CMK (cell line): ENCODE measurements around the gene PTGIR.

ENCODE experiments used
- DNase-seq: peaks from one replicate; pipeline ENCODE4 v3.0.0-alpha.2; 2010; ENCODE audit warnings: low read depth

The PTGIR gene

GRCh38 chr19:46614114-46614722 is 10.7 kb downstream of the PTGIR start:
- no peak for DNase-seq

DNA sequence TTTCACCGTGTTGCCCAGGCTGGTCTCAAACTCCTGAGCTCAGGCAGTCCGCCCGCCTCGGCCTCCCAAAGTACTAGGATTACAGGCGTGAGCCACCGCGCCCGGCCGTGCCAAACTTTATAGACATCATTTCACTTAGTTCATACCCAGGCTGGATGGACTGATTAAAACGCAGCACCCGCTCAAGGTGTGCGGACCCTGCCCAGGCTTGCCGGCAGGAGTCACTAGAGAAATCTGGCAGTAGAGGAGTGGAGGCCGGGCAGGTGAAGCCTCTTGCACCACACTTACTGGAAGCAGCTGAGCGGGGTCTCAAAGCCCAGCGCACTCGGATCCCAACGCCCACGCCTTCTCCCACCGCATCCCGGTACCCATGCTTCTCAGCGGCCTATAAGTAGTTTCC is 11.4 kb downstream of the PTGIR start:
- no peak for DNase-seq

GRCh38 chr19:46611776-46612175 is 13.1 kb downstream of the PTGIR start:
- DNase-seq: no peak

GRCh38 chr19:46610851-46611770 is 13.8 kb downstream of the PTGIR start:
- no peak for DNase-seq

- DNase-seq: no peak
These were observed 14.5 kb downstream of the PTGIR start for GRCh38 chr19:46610413-46610775.

DNA sequence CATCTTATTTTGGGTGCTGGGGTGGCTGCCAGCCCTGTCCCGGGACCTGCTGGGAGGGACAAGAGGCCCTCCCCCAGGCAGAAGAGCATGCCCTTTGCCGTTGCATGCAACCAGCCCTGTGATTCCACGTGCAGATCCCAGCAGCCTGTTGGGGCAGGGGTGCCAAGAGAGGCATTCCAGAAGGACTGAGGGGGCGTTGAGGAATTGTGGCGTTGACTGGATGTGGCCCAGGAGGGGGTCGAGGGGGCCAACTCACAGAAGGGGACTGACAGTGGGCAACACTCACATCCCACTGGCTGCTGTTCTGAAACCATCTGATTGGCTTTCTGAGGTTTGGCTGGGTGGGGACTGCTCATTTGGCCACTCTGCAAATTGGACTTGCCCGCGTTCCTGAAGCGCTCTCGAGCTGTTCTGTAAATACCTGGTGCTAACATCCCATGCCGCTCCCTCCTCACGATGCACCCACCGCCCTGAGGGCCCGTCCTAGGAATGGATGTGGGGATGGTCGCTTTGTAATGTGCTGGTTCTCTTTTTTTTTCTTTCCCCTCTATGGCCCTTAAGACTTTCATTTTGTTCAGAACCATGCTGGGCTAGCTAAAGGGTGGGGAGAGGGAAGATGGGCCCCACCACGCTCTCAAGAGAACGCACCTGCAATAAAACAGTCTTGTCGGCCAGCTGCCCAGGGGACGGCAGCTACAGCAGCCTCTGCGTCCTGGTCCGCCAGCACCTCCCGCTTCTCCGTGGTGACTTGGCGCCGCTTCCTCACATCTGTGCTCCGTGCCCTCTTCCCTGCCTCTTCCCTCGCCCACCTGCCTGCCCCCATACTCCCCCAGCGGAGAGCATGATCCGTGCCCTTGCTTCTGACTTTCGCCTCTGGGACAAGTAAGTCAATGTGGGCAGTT is 15.1 kb downstream of the PTGIR start:
- DNase-seq: no peak

- DNase-seq: no peak
These were observed 16.1 kb downstream of the PTGIR start for GRCh38 chr19:46608581-46609345.

- DNase-seq: no peak
These were observed 16.7 kb downstream of the PTGIR start for GRCh38 chr19:46608178-46608577.

DNA sequence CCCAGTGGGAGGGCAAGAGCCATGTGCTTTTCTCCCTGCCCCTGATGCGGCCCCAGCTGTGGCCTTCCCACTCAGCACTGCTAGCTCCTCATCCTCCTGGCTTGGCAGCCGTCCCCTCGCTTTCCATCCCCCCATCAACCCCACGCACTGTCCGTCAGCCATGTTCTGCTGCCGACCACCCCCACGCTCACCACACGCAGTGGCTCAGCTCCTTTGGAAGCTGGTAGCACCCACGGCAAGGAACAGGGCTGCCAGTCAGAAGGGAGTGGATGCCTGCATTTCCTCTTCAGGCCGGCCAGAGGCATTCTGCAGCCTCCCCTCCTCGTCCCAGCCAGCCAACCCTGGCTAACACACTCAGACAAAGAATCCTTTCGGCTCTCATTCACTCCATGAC is 17.4 kb downstream of the PTGIR start:
- DNase-seq: no peak

GRCh38 chr19:46606681-46607447 is 18.0 kb downstream of the PTGIR start:
- DNase-seq: no peak

GRCh38 chr19:46606019-46606418 is 18.9 kb downstream of the PTGIR start:
- DNase-seq: no peak

DNA sequence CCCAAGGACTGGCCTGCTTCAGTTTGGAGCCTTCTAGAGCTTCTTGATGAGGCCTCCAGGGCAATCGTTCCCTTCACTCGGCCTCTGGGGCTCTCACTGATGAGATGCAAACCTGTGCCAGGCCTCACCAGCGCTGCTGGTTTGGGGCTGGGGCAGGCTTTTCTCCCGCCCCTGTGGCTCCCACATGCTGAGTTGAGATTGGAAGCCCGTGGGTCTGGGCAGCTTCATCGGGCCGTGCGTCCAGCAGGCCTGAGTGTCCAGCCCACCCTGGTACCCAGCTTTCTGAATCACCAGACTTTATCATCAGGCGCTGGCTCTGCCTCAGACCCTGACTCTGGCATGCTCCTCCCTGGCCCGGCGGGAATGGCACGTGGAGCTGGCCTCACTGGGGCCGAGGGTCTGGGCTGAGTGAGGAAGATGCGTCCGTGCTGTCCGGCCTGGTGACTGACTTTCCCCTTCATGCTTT is 19.5 kb downstream of the PTGIR start:
- DNase-seq: no peak

- DNase-seq: no peak
These were observed 20.0 kb downstream of the PTGIR start for GRCh38 chr19:46604781-46605355.

- no peak for DNase-seq
These were observed 21.1 kb downstream of the PTGIR start for GRCh38 chr19:46603752-46604231.

- no peak for DNase-seq
These were observed 21.7 kb downstream of the PTGIR start for GRCh38 chr19:46603195-46603637.

GRCh38 chr19:46602392-46603194 is 22.3 kb downstream of the PTGIR start:
- no peak for DNase-seq

DNA sequence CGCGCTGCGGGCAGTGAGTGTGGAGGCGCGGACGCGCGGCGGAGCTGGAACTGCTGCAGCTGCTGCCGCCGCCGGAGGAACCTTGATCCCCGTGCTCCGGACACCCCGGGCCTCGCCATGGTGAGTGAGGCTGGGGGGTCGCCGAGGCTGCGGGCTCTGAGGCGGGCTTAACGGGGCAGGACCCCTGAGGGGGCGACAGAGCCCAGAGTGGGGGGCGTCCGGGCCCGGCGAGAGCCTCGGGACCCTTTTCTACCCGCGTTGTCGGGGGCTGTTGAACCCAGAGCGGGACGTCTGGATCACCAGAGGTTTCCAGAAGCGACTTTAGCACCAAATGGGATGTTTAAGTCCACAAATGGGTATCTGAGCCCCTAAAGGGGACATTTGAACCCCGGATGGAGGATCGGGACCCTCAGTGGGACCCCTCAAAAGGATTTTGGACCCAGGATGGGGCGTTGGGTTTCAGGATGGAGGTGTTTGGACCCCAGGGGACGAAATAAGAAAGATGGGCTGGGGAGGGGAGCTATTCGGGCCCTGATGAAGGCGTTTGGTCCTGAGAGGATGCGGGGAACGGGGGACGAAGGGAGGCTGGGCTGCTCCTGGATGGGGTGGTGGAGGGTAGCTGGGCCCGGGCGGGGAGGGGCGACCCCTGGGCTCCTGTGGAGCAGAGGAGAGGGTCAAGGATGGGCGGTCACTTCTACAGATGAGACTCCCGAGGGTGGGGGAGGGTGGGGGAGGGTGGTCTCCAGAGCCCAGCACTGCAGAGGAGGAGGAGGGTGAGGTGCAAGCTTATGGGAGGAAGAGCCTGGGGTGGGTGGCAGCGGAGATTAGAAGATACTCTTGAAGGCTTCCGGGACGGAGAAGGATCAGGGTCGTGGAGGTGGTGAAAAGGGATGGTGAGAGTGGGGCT is 23.3 kb downstream of the PTGIR start, which contains the start of gene CALM3:
TSS of gene CALM3 (plus strand) at position 13 of the 907 bp plus-strand sequence. CDS start at position 118, 105 bp downstream.
- no peak for DNase-seq
